HK-2 (cell line): Measurements from ENCODE around the gene SF1.
"Not testable (repeated sequence)": the region's sequence is repeated elsewhere in the genome, so short reads cannot be mapped to it uniquely, and the experiment has no call there.

Source experiments
- DNase-seq: peaks from one replicate; pipeline ENCODE4 v3.0.0-alpha.2; 2018; ENCODE audit not compliant: unreplicated experiment

SF1 gene

GRCh38 chr11:64778473-64779298 is at the start of gene SF1:
Gene SF1, minus strand, starts transcription at chr11:64778542. Its CDS starts 150 bp downstream, at chr11:64778392.
- DNase-seq, result peak; percentile 95

- no peak for DNase-seq
Measured at GRCh38 chr11:64827451-64827839, 49.1 kb upstream of the SF1 start.

GRCh38 chr11:64826578-64827450 is 48.5 kb upstream of the SF1 start:
- DNase-seq, result no peak

- DNase-seq, result no peak
Measured at GRCh38 chr11:64826062-64826461, 47.7 kb upstream of the SF1 start.

- DNase-seq, result no peak
Measured at GRCh38 chr11:64823568-64824119, 45.3 kb upstream of the SF1 start.

GRCh38 chr11:64817476-64817875 is 39.1 kb upstream of the SF1 start:
- no peak for DNase-seq

GRCh38 chr11:64815433-64815832 is 37.1 kb upstream of the SF1 start:
- DNase-seq, result not testable (repeated sequence)

- DNase-seq, result no peak
Measured at GRCh38 chr11:64814712-64815187, 36.4 kb upstream of the SF1 start.

- no peak for DNase-seq
Measured at GRCh38 chr11:64813826-64814225, 35.5 kb upstream of the SF1 start.

GRCh38 chr11:64810891-64811272 is 32.5 kb upstream of the SF1 start:
- no peak for DNase-seq

GRCh38 chr11:64810271-64810890 is 32.0 kb upstream of the SF1 start, which contains the start of gene MEN1:
Gene MEN1, minus strand, starts transcription at chr11:64810551. Its CDS starts 442 bp downstream, at chr11:64810109.
- DNase-seq, result peak; percentile 89

- no peak for DNase-seq
Measured at GRCh38 chr11:64809781-64810241, 31.5 kb upstream of the SF1 start.

GRCh38 chr11:64805481-64805880 is 27.1 kb upstream of the SF1 start:
- no peak for DNase-seq

- no peak for DNase-seq
Measured at GRCh38 chr11:64804346-64805210, 26.2 kb upstream of the SF1 start.

- no peak for DNase-seq
Measured at GRCh38 chr11:64803846-64804345, 25.6 kb upstream of the SF1 start.

- peak; percentile 66 for DNase-seq
Measured at GRCh38 chr11:64803158-64803845, 25.0 kb upstream of the SF1 start, which contains the start of gene MAP4K2. Gene MAP4K2, minus strand, starts transcription at chr11:64803214. Its CDS starts 65 bp downstream, at chr11:64803149.

GRCh38 chr11:64802370-64803157 is 24.2 kb upstream of the SF1 start:
- no peak for DNase-seq

GRCh38 chr11:64801561-64802369 is 23.4 kb upstream of the SF1 start:
- no peak for DNase-seq
